IPS-20b (cell line): ENCODE data around the gene PPIB.

Experiments
- H3K27ac ChIP-seq: one replicate; pipeline ENCODE4 v1.5.1; 2013; ENCODE audit warnings: low read length
- H3K27me3 ChIP-seq: 2 replicates; pipeline ENCODE4 v1.6.1; 2013; ENCODE audit warnings: mild to moderate bottlenecking, low read length, inconsistent platforms; ENCODE audit not compliant: insufficient read depth
- H3K36me3 ChIP-seq: 2 replicates; pipeline ENCODE4 v1.6.1; 2013; ENCODE audit warnings: low read depth, mild to moderate bottlenecking, inconsistent platforms, low read length, moderate library complexity; ENCODE audit not compliant: insufficient read depth
- H3K4me1 ChIP-seq: 2 replicates; pipeline ENCODE4 v1.6.1; 2013; ENCODE audit warnings: mild to moderate bottlenecking, control low read depth, inconsistent platforms, low read length, moderate library complexity; ENCODE audit not compliant: insufficient read depth
- H3K4me3 ChIP-seq: 2 replicates; pipeline ENCODE4 v1.5.1; 2013; ENCODE audit warnings: mild to moderate bottlenecking, low read length, inconsistent platforms
- H3K9ac ChIP-seq: 2 replicates; pipeline ENCODE4 v1.6.1; 2013; ENCODE audit warnings: low read depth, mild to moderate bottlenecking, inconsistent platforms, low read length, moderate library complexity
- H3K9me3 ChIP-seq: 2 replicates; pipeline ENCODE4 v1.6.1; 2013; ENCODE audit warnings: mild to moderate bottlenecking, low read depth, low read length, inconsistent platforms; ENCODE audit not compliant: insufficient read depth

PPIB gene

GRCh38 chr15:64162869-64163658, at the start of gene PPIB:
Gene PPIB, minus strand, starts transcription at chr15:64163022. Its CDS starts 36 bp downstream, at chr15:64162986.
- Histone ChIP-seq H3K4me3 (peak within 1 kb of the TSS; percentile 89), H3K27ac (no peak within 1 kb of the TSS), H3K9me3 (no peaks in the 10 kb centered on the region), H3K36me3 (peaks cover 32% of the 10 kb centered on the region), H3K9ac (peak within 1 kb of the TSS; percentile 94), H3K27me3 (no peaks in the 10 kb centered on the region), H3K4me1 (peaks cover 10% of the 10 kb centered on the region)

- Histone ChIP-seq H3K9me3 (no peaks in the 10 kb centered on the region), H3K4me1 (no peaks in the 10 kb centered on the region), H3K27ac (no peak overlapping the region), H3K9ac (no peak overlapping the region), H3K4me3 (no peak overlapping the region), H3K36me3 (peaks cover 24% of the 10 kb centered on the region), H3K27me3 (no peaks in the 10 kb centered on the region)
Measured at GRCh38 chr15:64211696-64212095, 48.9 kb upstream of the PPIB start.

DNA sequence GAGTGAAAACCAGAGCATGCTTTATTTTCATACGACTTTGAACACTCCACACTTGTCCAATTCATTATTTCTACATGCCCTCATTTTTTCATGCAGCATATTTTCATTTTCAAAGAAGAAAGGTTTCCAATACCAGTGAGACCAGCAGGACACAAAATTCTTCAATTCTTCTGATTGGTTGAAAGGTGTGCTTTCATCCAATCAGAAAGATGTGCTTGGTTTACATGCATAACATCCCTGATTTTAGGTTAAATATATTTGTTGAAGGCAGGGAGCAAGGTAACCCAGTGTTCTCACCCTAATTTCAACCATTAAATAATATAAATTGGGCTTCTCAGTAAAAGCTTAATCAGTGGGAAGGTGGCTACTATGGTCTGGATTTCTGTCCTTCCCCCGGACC, 47.5 kb upstream of the PPIB start:
- Histone ChIP-seq H3K4me1 (no peaks in the 10 kb centered on the region), H3K36me3 (peaks cover 25% of the 10 kb centered on the region), H3K27me3 (no peaks in the 10 kb centered on the region), H3K4me3 (no peak overlapping the region), H3K9me3 (no peaks in the 10 kb centered on the region), H3K27ac (no peak overlapping the region), H3K9ac (no peak overlapping the region)

DNA sequence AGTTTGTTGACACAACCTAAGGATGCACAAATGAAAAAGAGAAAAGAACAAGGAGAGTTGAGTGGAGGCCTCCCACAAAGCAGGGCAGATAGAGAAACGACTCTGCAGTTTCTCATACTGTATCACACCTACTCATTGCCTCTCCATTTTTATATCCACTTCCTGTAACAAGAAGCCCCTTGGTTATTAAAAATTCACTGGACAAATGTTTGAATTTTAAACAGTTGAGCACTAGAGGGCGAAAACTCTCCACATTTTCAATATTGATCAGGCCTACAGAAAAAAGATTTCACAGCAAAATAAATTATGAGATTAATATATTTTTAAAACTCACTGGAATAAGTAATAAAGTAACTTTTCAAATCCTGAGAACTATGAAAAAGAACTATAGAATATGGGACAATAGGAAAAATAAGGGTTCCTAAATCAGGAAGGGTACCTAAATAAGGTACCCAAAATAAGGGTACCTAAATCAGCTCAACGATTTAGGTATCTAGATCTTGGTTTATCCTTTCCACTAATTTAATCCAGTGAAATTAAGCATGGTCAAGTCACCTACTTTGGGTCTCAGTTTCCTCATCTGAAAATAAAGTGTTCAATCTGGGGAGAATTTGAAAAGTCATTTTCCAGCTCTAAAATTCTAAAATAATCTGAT, 47.0 kb upstream of the PPIB start:
- H3K4me3 ChIP-seq = no peak overlapping the region
- no peak overlapping the region for H3K9ac ChIP-seq
- peaks cover 26% of the 10 kb centered on the region for H3K36me3 ChIP-seq
- no peak overlapping the region for H3K27ac ChIP-seq
- no peaks in the 10 kb centered on the region for H3K4me1 ChIP-seq
- no peaks in the 10 kb centered on the region for H3K9me3 ChIP-seq
- H3K27me3 ChIP-seq = no peaks in the 10 kb centered on the region

GRCh38 chr15:64205202-64205601, 42.4 kb upstream of the PPIB start:
- Histone ChIP-seq H3K9ac (no peak overlapping the region), H3K4me1 (no peaks in the 10 kb centered on the region), H3K36me3 (peaks cover 27% of the 10 kb centered on the region), H3K27me3 (no peaks in the 10 kb centered on the region), H3K27ac (no peak overlapping the region), H3K4me3 (no peak overlapping the region), H3K9me3 (no peaks in the 10 kb centered on the region)

GRCh38 chr15:64197425-64197824, 34.6 kb upstream of the PPIB start:
- H3K36me3 ChIP-seq = peaks cover 6% of the 10 kb centered on the region; the same call in 1 of the 2 replicates
- no peak overlapping the region for H3K27ac ChIP-seq
- H3K9ac ChIP-seq = no peak overlapping the region

DNA sequence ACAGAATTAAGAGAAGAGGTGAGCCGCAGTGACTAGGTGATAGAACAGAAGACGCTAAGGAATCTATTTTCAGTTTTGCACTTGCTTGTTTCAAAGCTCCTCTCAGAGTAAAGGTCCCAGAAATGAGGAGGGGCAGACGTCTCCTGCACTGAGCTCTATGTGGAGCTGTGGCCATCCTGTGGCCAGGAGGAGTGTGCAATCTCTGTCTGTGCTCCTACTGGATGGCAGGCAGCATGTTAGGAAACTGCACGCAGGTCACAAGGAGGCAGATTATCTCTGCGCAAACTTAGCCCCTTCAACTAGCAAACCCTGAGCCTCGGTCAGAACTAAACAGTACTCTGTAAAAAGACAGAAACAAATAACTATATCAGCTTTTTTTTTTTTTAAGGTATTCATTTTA, 31.1 kb upstream of the PPIB start:
- Histone ChIP-seq H3K27ac (no peak overlapping the region), H3K36me3 (no peaks in the 10 kb centered on the region), H3K27me3 (no peaks in the 10 kb centered on the region), H3K9me3 (no peaks in the 10 kb centered on the region), H3K9ac (no peak overlapping the region), H3K4me3 (no peak overlapping the region), H3K4me1 (no peaks in the 10 kb centered on the region)

More at GRCh38 chr15:64197425-64197824, 34.6 kb upstream of the PPIB start:
- Histone ChIP-seq H3K9me3 (no peaks in the 10 kb centered on the region), H3K4me1 (no peaks in the 10 kb centered on the region), H3K27me3 (no peaks in the 10 kb centered on the region), H3K4me3 (no peak overlapping the region)

DNA sequence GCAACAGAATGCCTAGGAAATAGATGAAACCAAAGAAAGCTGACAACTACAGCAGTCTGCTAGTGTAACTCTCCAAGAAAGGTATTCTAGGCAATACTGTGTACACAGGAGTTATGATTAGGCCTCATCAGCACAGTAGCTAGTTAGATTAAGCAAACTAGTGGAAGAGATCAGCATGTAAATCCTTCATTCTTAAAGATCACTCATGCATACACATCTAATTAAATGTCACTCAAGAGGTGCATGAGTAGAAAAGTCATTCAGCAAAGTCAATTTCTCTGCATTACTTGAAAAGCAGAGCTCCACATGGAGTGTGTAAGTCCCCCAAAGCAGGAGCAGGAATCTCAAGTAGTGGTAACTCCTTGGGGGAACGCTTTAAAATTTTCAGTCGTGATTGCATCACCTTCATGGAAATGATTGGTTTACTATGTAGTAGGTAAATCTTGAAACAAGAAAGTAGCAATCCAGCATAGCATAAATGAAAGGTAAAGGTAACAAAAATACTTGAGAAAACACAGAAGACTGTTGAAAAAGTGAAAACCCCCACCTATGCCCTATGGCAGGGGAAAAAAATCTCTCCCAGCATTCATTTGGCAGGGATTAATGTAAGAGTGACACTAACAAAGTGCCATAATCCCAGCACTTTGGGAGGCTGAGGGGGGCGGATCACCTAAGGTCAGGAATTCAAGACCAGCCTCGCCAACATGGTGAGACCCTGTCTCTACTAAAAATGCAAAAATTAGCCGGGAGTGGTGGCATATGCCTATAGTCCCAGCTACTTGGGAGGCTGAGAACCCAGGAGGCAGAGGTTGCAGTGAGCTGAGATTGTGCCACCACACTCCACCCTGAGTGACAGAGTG, 29.4 kb upstream of the PPIB start:
- H3K27ac ChIP-seq = no peak overlapping the region
- no peak overlapping the region for H3K9ac ChIP-seq
- H3K9me3 ChIP-seq = no peaks in the 10 kb centered on the region
- no peaks in the 10 kb centered on the region for H3K27me3 ChIP-seq
- no peak overlapping the region for H3K4me3 ChIP-seq
- H3K4me1 ChIP-seq = no peaks in the 10 kb centered on the region
- H3K36me3 ChIP-seq = no peaks in the 10 kb centered on the region

DNA sequence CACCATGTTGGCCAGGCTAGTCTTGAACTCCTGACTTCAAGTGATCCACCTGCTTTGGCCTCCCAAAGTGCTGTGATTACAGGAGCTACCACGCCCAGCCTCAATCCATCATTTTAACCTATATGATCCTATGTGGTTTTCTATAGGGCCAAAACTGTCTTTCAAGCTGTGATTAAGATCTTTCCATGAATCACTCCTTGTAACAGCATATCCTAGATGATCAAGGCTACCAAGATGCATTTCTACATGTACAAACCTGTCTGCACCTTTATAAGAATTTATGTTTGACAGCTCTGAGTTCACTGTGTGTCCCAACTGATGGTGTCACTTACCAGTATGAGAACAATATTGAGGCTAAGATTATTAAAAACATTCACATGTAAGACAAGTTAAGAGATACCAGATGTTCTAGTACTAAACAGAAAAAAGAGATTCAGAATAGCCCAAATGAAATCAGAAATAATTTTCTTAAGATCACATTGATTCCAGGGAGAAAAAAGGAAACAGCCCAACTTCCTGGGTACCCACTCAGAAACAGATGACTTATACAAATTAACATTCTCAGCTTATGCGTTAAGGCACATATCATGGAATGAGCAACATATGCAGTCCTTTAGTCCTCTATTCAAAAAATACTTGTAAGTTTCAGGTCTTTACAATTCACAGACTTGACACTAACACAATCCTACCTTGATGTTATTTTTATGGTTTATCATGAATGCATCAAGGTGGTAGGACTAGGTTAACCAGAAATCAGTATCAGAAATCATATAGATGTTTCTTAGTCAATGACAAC, 24.8 kb upstream of the PPIB start:
- Histone ChIP-seq H3K9me3 (no peaks in the 10 kb centered on the region), H3K27ac (no peak overlapping the region), H3K9ac (no peak overlapping the region), H3K36me3 (no peaks in the 10 kb centered on the region), H3K4me1 (no peaks in the 10 kb centered on the region), H3K4me3 (no peak overlapping the region), H3K27me3 (no peaks in the 10 kb centered on the region)

DNA sequence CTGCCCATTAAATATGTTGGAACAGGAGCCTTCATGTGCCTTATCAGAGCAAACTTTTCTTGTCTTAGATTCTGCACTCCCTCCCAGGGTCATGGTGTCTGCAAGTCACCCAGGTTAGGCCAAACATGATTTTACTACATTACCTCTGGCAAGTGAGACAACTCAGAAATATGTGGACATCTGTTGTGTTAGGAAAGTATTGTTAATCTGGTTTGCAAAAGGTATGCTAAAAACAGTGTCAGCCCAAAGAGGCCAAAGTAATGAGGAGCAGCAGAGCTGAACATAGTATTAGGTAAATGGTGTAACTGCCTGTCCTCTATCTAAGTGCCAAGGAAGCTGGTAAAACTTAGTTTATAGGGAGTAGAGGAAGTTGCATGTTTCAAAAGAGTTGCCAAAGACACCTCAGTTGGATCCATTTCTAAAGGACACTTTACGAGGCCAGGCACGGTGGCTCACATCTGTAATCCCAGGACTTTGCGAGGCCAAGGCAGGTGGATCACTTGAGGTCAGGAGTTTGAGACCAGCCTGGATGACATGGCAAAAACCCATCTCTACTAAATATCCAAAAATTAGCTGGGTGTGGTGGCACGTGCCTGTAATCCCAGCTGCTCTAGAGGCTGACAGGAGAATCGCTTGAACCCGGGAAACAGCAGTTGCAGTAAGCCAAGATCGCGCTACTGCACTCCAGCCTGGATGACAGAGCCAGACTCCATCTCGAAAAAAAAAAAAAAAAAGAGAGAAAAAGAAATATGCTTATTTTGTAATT, 22.5 kb upstream of the PPIB start:
- Histone ChIP-seq H3K27ac (no peak overlapping the region), H3K9me3 (no peaks in the 10 kb centered on the region), H3K36me3 (no peaks in the 10 kb centered on the region)

More for the DNA sequence above, 22.5 kb upstream of the PPIB start:
- H3K27me3 ChIP-seq = no peaks in the 10 kb centered on the region
- H3K4me1 ChIP-seq = no peaks in the 10 kb centered on the region
- H3K4me3 ChIP-seq = no peak overlapping the region
- no peak overlapping the region for H3K9ac ChIP-seq
